ENCODE data around the gene COG1.

GRCh38 chr17:73228748-73229236, 35.9 kb downstream of the COG1 start:
- TF ChIP-seq CTCF (IDR thresholded peaks at IDR 0.05) (no peak), IRF3 (IDR thresholded peaks at IDR 0.05; ENCODE audit: low read depth, low read length) (no peak), ZBTB33 (IDR thresholded peaks at IDR 0.05; ENCODE audit: borderline replicate concordance, low read depth) (no peak), NFIC (IDR thresholded peaks at IDR 0.05; ENCODE audit: borderline replicate concordance) (peak; percentile 57), EP300 (IDR thresholded peaks at IDR 0.05; ENCODE audit: borderline replicate concordance in 1 of 2, low read depth in 1 of 2, low read length in 1 of 2) (no peak), FOXM1 (IDR thresholded peaks at IDR 0.05; ENCODE audit: low read depth) (no peak)
